ENCODE data around the gene NCKAP1.
"Not testable (repeated sequence)": the region's sequence is repeated elsewhere in the genome, so short reads cannot be mapped to it uniquely, and the experiment has no call there.

NCKAP1 gene

DNA sequence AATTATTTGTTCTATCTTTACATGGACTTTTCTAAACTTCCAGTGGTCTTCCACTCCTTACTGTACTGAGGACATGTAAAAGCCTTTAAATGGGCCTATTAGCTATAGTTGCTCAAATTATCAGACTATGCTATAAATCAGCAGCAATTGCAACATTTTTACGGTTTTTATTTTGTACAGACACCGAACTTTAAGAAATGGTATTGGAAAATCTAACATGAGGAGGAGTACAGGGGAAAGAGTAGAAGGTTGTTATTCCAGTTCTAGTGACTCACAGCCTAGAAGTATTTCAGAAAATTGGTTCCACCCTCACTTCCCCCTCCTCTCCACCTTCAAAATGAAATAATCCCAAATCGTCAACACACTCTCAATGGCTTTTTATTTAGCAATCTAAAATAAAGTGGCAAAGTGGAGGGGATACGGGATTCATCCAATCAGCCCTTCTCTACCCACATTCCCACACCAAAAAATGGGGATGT lies 1.1 kb downstream of the NCKAP1 start:
- no peak for DNase-seq (ENCODE audit: low read depth in 2 of 3, low spot score in 1 of 3)

DNA sequence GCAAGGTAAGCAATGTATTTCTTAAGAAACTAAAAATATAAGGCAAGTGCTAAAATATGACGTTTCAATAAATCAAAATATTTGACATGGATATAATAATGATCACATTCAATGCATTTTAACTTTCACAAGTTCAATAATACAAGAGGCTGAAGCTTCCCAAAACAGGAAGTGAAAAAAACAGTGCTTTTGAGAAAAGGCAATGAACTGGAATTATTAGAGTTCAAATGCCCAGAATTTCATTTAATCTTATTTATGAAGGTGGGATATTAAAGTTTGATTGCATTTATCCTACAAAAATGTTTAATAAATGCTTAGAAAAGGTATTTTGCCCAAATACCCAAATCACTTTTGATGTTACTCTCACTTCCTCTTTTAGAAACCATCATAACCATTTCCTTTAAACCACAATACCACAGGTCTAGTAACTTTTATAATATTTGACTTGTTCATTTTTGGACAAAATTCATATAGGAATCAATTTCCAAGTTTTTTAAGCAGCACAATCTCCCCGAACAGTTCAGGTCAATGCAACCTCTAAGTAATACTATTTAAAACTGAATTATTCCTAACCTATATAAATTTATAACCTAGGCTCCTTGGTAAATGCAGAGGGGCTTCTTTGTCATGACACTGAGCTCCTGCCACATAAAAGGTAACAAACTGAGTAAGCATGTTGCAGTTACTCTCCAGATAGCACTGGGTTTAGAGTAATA lies 2.1 kb downstream of the NCKAP1 start:
- DNase-seq (ENCODE audit: low read depth in 2 of 3, low spot score in 1 of 3) = no peak

DNA sequence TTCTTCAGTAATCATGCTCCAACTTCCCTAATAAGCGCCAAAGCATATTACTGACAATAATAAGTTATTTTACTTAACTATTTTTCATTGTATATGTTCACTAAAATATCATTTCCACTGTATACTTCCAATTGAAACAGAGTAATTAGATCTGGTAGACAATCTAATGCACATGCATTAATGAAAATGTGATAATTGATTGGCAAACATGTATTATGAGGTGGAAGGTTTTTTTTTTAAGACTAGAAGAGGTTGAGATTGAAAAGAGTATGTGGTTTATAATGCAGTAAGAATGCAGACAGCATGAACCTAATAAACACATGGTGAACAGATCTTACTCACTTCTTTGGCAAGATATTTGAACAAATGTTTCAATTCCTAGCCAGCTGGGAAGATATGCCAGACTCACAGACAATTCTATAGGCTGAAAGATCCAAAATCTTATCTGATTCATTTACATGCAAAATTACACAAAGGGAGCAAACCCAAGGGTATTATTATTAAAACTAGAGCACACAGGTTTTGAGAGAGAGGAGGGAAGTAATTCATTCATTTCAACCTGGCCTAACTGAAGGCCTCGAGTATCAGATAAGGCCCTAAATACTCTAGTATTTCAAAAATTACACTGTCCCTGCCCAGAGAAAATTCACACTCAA lies 2.8 kb downstream of the NCKAP1 start:
- no peak for DNase-seq (ENCODE audit: low read depth in 2 of 3, low spot score in 1 of 3)

DNA sequence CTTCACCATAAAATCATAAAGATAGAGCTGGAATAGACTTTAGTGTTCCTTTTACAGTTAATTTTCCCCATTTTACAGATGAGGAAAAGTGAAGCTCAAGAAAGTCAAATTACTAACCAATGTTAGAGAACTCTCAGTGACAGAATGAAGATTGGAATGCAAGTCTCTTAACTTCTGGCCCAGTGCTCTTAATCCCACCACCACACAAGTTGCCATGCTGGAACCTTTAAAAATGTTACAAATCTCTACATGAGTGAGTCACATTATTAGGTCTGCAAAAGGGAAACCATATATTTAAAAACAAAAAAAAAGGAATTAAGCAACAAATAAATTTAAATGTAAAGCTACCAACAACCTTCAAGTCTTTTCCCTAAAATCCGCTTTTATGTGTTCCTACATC lies 3.5 kb downstream of the NCKAP1 start:
- DNase-seq (ENCODE audit: low read depth in 2 of 3, low spot score in 1 of 3) = no peak

DNA sequence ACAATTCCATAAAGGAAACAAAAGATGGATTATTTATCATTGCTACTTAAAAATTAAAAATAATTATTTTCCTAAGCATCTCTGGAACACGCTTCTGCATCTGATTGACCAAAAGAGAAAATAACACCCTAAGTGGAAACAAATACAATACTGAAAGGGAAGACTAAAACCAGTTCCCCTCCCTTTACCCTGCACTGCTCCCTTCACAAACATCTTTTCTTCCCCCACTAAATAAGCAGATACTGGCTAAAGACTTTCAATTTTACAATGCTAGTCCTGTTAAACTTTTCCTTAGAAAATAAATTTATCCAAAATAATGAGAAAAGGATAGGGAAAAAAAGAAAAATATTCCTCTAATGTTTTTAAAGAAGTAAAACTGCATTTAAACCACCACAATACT lies 4.3 kb downstream of the NCKAP1 start:
- no peak for DNase-seq (ENCODE audit: low read depth in 2 of 3, low spot score in 1 of 3)

DNA sequence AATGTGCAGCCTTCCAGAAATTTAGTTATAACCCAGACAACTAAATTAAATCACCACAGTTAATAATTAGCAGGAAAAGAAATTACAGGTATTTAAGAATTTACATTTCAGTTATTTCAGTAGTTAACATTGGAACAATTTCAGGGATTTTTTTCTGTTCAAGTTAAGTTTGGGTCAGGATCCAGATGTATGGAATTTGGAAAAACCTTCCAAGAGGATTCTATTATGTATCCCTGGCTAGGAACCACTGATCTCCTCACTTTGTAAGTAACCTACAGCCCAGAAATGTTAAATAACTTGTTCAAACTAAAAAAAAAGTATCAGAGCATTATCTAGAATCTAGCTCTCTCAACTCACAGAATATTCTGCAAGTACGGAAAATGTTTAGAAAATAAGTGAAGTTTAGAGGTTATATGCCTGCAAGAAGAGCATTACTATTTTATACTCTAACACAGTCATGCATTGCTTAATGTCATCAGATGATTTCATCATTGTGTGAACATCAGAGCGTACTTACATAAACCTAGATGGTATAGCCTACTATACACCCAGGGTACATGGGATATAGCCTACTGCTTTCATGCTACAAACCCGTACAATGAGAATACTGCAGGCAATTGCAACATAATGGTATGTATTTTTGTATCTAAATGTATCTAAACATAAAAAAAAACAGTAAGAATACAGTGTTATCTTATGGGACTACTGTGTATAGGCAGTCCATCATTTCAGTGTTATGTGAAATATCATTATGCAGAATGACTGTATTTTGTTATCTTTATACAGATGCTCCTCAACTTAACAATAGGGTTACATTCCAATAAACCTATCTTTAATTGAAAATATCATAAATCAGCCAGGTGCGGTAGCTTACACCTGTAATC lies 6.1 kb downstream of the NCKAP1 start:
- DNase-seq (ENCODE audit: low read depth in 2 of 3, low spot score in 1 of 3) = no peak

DNA sequence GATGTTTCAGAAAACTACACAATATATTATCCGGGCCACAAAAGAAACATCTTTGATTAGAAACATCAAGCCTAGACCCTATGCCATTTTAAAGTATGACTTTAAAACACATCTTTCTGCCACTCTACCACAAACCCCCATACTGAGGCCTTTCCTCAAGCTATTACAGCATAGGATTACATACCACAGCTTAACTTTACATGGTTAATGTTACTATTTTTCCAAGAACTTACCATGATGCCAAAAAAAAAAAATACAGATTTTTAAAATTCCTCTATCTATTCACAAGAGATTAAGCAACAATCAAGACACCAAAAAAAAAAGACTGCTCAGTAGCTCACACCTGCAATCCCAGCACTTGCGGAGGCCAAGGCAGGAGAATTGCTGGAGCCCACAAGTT lies 9.0 kb downstream of the NCKAP1 start:
- DNase-seq (ENCODE audit: low read depth in 2 of 3, low spot score in 1 of 3) = no peak

DNA sequence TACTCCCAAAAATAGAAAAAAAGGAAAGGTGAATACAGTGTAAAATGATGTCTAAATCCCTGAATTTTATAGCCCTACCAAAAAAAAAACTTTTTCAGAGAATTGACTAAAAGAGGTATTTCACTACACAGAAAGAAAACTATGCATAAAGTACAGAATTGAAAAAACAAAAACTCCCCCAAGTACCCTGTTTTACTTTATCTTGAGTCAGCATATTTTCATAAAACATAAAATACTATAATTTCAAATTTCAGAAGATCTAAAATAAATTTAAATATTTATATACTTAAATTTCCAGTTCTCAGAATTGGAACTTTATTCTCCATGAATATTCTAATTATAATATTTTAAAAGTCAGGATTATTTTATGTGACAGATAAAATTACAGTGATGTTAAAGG lies 10.1 kb downstream of the NCKAP1 start:
- DNase-seq (ENCODE audit: low read depth in 2 of 3, low spot score in 1 of 3) = no peak

DNA sequence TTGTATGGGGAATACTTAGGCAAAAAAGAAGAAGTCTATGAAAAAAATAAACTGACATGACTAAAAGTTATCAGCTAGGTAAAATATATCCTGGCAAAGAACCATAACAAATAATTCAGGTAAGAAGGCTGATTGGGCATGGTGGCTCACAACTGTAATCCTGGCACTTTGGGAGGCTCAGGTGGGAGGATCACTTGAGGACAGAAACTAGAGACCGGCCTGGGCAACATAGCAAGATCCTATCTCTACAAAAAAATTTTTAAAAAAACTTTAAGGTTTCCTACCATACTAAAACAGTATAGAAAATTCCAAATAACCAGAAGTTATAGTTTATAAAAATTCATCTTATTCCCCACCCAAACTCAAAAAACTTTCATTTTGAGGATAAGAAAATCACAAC lies 10.8 kb downstream of the NCKAP1 start:
- DNase-seq (ENCODE audit: low read depth in 2 of 3, low spot score in 1 of 3) = no peak

DNA sequence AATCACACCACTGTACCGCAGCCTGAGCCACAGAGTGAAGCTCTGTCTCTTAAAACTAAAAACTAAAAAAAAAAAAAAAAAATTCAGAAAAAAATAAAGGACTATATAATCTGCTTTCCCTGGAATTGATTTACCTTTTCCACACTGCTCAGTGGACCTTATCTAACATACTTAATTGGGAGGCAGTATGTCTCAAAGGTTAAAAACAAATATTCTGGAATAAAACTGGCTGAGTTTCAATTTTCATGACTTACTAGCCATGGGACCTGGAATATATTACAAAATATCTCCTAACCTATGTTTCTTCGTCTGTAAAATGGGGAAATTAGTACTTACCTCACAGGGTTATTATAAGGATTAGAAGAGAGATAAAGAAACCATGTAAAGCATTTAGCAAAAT lies 11.8 kb downstream of the NCKAP1 start:
- DNase-seq (ENCODE audit: low read depth in 2 of 3, low spot score in 1 of 3) = no peak

DNA sequence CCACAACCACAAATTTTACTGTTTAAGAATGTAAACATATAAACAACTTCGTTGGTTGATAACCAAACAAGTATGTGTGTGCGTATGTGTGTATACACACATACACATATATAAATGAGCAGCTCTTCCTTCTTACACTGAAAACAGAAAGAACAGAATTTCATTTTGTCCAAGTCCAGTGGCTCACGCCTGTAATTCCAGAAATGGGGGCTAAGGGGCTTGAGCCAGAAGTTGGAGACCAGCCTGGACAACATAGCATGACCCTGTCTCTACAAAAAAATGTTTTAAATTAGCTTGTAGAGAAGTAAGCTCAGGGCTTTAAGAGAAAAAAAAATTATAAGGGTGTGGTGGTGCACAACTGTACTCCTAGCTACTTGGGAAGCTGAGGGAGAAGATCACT lies 12.3 kb downstream of the NCKAP1 start:
- DNase-seq (ENCODE audit: low read depth in 2 of 3, low spot score in 1 of 3) = no peak

DNA sequence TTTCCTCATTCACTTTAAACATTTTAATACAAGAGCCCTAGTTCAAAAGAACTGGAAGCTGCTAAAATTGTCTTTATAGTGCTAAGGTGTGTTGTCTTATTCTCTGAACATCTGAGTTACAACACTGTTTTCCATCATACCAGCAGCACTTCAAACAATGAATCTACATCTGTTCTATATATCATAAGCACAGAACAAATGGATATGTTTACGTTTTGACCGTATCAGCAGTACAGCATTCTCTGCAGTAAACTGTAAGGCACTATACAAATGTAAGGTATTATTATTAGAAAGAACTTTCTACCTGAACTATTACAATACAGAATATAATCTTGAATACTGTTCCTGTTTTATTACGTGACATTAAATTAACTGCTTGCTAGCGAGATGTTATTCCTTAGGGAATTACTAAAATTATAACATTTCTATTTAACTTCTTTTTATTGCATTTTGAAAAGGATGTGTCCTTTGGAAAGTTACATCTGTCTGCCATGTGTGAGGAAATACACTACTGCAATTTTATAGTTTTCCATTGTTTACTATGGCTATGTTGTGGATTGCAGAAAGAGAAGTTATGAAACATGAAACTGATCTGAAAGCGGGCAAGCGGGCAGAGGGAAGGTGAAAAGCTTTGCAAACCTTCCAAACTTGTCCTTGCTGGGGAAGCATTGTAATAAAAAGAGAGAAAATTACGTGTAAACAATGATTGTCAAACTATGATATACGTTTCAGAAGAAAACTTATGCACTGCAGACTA lies 13.7 kb downstream of the NCKAP1 start:
- no peak for DNase-seq (ENCODE audit: low read depth in 2 of 3, low spot score in 1 of 3)

DNA sequence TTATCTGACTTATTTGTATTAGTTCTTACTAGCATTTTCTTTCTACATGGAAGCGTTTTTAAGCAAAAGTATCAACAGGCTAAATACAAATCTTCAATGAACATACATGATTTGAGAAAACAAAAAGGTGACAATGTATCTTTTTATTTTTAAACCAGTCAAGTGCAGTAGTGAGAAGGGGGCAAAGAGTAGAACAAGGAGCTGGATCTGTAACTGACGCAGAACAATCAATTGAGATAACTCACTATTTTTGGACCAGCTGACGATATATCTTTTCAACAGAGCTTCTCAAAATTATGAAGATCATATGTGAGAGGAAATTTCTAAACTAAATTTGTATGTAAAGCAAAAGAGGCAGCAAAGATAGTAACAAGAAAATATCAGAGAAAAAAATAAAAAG lies 15.5 kb downstream of the NCKAP1 start:
- no peak for DNase-seq (ENCODE audit: low read depth in 2 of 3, low spot score in 1 of 3)

DNA sequence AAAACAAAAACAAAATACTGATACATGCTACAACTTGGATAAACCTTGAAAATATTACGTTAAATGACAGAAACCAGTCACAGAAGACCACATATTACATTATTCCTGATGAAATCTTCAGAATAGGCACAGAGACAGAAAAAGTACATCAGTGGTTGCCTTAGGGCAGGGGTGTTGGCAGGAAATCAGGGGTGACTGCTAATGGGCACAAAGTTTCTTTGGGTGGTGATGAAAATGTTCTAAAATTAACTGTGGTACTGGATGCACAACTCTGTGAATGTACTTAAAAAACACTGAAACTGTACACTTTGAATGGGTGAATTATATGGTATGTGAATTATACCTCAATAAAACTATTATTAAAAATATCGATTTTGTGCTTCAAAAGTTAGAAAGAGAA lies 16.6 kb downstream of the NCKAP1 start:
- no peak for DNase-seq (ENCODE audit: low read depth in 2 of 3, low spot score in 1 of 3)

DNA sequence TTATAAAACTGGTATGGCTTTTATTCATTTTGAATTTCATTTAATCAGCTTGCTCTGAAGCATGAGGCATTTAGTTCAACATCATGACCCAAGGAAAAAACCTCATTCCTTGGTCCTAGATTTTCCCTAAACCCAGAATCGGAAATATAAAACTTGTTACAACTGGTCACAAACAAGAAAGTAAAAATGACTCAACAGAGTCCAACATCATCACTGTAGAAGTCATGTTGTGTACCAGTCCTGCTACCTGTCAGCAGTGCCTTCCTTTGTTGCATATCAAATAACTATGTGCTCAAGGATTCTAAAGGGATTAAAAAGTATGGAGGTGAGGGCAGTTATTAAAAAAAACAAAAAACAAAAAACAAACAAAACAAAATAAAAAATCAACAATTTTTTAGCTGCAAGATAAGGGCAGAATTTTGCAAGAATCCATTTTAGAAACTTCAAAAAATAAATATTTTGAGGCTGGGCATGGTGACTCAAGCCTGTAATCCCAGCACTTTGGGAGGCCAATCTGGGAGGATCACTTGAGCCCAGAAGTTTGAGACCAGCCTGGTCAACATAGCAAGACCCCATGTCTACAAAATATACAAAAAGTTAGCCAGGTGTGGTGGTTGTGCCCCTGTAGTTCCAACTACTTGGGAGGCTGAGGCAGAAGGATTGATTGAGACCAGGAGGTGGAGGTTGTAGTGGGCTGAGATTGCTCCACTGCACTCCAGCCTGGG lies 18.4 kb downstream of the NCKAP1 start:
- DNase-seq (ENCODE audit: low read depth in 2 of 3, low spot score in 1 of 3) = no peak

DNA sequence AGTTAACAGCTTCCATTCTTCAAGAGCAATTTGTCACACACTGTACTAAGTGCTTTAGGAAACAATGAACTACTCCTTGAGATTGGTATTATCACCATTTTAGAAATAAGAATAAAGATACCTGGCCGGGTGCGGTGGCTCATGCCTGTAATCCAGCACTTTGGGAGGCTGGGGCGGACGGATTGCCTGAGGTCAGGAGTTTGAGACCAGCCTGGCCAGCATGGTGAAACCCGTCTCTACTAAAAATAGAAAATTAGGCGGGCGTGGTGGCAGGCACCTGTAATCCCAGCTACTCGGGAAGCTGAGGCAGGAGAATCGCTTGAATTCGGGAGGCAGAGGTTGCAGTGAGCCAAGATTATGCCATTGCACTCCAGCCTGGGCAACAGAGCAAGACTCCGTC lies 20.4 kb downstream of the NCKAP1 start:
- not testable (repeated sequence) for DNase-seq (ENCODE audit: low read depth in 2 of 3, low spot score in 1 of 3)

DNA sequence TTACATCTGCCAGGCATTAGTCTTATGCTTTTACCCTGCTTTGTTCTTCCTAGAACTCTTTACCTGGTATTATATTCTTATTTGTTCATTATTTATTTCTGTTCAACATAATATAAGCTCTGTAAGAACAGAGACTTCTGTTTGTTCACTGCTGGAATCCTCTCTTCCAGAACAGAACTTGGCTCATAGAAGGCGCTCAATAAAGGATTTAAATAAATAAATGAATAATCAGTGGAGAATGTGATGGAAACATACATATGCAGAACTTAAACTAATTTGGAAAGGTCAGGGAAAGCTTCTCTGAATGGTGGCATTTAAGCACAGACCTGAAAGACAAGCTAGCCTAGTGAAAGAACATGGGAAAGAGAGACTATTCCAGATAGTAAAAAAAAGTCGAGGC lies 24.3 kb downstream of the NCKAP1 start:
- no peak for DNase-seq (ENCODE audit: low read depth in 2 of 3, low spot score in 1 of 3)

DNA sequence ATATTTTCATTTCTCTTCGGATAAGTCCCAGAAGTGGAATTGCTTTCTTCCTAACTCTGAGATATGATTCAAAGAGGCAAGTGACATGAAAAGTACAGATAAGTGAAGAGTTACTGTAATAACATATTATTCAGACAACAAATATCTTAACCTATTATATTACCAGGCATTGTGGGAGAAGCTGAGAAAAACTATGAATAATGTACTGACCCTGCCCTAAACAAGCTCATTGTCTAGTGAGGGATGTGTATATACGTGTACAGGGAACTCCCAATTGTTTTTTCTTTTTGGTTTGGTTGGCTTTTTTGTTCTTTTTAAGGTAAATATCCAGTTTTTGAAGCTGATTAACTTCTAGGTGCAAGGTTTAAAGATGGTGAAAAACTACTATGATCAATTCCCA lies 26.5 kb downstream of the NCKAP1 start:
- no peak for DNase-seq (ENCODE audit: low read depth in 2 of 3, low spot score in 1 of 3)

DNA sequence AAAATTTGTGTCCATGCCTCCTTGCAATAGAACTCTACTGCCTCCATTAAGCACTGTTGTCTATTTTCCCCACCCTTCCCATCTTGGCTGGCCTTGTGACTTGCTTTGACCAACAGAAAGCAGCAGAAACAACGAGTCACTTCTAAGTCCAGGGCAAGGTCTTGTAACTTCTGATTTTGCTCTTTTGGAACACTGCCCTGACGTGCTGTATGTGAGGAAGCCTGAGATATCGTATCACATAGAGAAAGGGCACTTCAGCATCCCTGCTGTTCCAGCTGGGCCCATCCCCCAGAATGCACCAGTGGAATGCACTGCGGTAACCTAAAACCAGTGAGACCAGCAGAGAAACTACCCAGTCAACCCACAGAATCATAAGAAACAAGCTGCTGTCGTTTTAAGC lies 28.1 kb downstream of the NCKAP1 start:
- no peak for DNase-seq (ENCODE audit: low read depth in 2 of 3, low spot score in 1 of 3)

DNA sequence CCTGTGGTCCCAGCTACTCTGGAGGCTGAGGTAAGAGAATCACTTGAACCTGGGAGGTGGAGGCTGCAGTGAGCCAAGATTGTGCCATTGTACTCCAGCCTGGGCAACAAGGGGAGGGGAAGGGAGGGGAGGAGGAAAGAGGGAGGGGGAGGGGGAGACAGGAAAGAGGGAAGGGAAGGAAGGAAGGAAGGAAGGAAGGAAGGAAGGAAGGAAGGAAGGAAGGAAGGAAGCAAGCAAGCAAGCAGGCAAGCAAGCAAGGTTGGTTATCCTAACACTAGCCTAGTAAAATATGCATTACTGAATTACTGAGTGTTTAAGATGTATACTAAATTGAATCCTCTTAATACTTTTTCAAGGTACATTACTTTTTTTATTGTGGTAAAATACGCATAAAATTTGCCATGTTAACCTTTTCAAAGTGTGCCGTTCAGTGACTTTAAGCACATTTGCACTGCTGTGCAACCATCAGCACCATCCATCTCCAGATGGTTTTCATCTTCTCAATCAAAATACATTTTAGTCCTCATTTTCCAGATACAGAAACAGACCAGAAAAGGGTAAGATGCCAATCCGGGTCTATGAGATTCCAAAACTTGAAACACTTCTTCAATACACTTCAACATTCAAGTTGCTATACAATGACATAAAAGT lies 28.9 kb downstream of the NCKAP1 start:
- no peak for DNase-seq (ENCODE audit: low read depth in 2 of 3, low spot score in 1 of 3)

All from stimulated activated CD4-positive, alpha-beta T cell treated with anti-CD3 and anti-CD28 coated beads, Interleukin-12 subunit alpha, Interleukin-12 subunit beta, amount 100 ng/mL, for 48 hours (primary cell).